ENCODE measurements around the gene PEX3.

Gene PEX3

DNA sequence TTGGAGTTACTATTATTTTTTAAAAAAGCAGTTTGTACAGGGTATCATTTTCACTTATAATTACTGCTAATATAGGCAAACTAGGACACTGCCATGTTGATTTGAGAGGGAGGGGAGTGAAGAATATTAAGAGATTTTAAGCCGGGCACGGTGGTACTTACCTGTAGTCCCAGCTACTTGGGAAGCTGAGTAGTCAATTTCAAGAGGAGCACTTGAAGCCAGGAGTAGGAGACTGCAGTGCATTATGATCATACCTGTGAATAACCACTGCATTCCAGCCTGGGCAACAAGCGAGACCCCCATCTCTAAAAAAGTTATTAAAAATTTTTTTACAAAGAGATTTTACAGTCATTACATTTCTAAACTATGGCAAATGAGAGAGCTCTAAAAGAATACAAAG lies 35.8 kb upstream of the PEX3 start:
- H3K4me3 ChIP-seq (ENCODE audit: low read depth, low read length), result no peak overlapping the region
- no peak for TF ChIP-seq MAX (IDR thresholded peaks at IDR 0.05; ENCODE audit: low read depth, low read length)
- no peak for TF ChIP-seq MYC (IDR thresholded peaks at IDR 0.05; ENCODE audit: low read depth, low read length)
- TF ChIP-seq POLR2A (IDR thresholded peaks at IDR 0.05; ENCODE audit: extremely low read depth, insufficient read length), result no peak
- no peak for TF ChIP-seq CTCF (IDR thresholded peaks at IDR 0.05; ENCODE audit: low read depth, low read length)
- no peak for DNase-seq (ENCODE audit: low read depth)

DNA sequence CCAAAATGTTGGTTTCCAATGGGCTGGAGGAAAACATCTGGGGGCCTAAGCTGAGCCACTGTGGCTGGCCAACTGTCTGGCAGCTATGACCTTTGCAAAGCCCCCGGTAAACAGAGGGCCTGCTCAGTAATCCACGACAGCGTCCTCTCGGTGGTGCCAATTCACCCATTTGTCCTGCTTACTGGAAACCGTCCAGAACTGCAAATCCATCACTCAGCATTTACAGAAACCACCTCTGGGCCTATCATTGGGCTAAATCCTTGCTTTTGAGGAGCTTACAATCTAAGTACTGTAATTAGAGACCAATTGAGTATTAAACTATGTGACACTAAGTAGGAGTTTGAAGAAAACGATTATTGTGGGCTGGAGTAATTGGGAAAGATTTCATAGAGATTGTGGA lies 31.1 kb upstream of the PEX3 start:
- H3K4me3 ChIP-seq (ENCODE audit: low read depth, low read length), result no peak overlapping the region
- no peak for DNase-seq (ENCODE audit: low read depth)
- TF ChIP-seq MAX (IDR thresholded peaks at IDR 0.05; ENCODE audit: low read depth, low read length), result no peak
- no peak for TF ChIP-seq CTCF (IDR thresholded peaks at IDR 0.05; ENCODE audit: low read depth, low read length)
- no peak for TF ChIP-seq POLR2A (IDR thresholded peaks at IDR 0.05; ENCODE audit: extremely low read depth, insufficient read length)
- no peak for TF ChIP-seq MYC (IDR thresholded peaks at IDR 0.05; ENCODE audit: low read depth, low read length)

DNA sequence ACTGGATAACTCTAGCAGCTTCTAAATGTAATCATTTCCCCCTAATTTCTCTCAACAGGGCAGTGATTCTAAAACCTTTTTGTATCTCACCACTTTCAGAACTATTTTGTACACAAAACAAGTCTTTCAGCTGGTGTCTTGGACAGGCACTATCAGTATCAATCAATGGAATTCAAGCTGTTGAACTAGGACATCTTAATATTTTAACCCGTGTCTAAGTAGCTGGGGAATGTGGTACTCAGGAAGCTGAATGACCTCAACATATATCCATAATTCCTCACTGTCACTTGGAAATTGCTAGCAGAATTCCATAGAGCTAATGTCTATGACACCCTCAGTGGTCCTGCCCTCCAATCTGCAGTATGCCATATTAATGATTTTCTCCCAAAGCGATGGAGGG lies 24.6 kb upstream of the PEX3 start:
- no peak for TF ChIP-seq MAX (IDR thresholded peaks at IDR 0.05; ENCODE audit: low read depth, low read length)
- TF ChIP-seq POLR2A (IDR thresholded peaks at IDR 0.05; ENCODE audit: extremely low read depth, insufficient read length), result no peak
- TF ChIP-seq MYC (IDR thresholded peaks at IDR 0.05; ENCODE audit: low read depth, low read length), result no peak
- TF ChIP-seq CTCF (IDR thresholded peaks at IDR 0.05; ENCODE audit: low read depth, low read length), result no peak
- H3K4me3 ChIP-seq (ENCODE audit: low read depth, low read length), result no peak overlapping the region
- no peak for DNase-seq (ENCODE audit: low read depth)

- TF ChIP-seq CTCF (IDR thresholded peaks at IDR 0.05; ENCODE audit: low read depth, low read length) (peak; percentile 95), POLR2A (IDR thresholded peaks at IDR 0.05; ENCODE audit: extremely low read depth, insufficient read length) (no peak), MAX (IDR thresholded peaks at IDR 0.05; ENCODE audit: low read depth, low read length) (no peak), MYC (IDR thresholded peaks at IDR 0.05; ENCODE audit: low read depth, low read length) (no peak)
- H3K4me3 ChIP-seq (ENCODE audit: low read depth, low read length), result no peak overlapping the region
- peak; percentile 77 for DNase-seq (ENCODE audit: low read depth)
Observed at GRCh38 chr6:143427109-143427817, 23.3 kb upstream of the PEX3 start.

GRCh38 chr6:143429970-143430369 lies 20.6 kb upstream of the PEX3 start:
- no peak for DNase-seq (ENCODE audit: low read depth)
- no peak overlapping the region for H3K4me3 ChIP-seq (ENCODE audit: low read depth, low read length)
- no peak for TF ChIP-seq MAX (IDR thresholded peaks at IDR 0.05; ENCODE audit: low read depth, low read length)
- TF ChIP-seq CTCF (IDR thresholded peaks at IDR 0.05; ENCODE audit: low read depth, low read length), result no peak
- TF ChIP-seq POLR2A (IDR thresholded peaks at IDR 0.05; ENCODE audit: extremely low read depth, insufficient read length), result no peak
